ENCODE data around the gene RAD21L1.

DNA sequence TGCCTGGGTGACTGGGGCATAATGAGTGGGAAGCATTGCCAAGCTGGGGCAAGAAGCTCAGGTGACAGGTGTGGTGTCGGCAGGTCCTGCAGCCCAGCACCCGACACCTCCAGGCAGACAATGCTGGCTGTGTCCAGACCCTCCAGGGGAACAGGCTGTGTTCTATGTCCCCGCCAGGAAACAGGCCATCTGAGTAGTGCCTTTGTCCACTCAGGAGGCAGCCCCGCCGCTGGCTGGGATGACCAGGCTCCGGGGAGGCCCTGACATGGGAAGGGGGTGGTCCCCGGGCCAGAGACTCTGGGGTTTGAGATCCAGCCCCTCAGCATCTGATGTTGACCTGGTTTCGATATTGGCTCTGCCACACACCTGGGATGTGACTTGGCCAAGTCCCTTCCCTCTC lies 68.7 kb downstream of the RAD21L1 start:
- TF ChIP-seq, protein P1, sequence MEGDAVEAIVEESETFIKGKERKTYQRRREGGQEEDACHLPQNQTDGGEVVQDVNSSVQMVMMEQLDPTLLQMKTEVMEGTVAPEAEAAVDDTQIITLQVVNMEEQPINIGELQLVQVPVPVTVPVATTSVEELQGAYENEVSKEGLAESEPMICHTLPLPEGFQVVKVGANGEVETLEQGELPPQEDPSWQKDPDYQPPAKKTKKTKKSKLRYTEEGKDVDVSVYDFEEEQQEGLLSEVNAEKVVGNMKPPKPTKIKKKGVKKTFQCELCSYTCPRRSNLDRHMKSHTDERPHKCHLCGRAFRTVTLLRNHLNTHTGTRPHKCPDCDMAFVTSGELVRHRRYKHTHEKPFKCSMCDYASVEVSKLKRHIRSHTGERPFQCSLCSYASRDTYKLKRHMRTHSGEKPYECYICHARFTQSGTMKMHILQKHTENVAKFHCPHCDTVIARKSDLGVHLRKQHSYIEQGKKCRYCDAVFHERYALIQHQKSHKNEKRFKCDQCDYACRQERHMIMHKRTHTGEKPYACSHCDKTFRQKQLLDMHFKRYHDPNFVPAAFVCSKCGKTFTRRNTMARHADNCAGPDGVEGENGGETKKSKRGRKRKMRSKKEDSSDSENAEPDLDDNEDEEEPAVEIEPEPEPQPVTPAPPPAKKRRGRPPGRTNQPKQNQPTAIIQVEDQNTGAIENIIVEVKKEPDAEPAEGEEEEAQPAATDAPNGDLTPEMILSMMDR (IDR thresholded peaks at IDR 0.05; ENCODE audit: low read depth, low read length, missing input control) = no peak
- no peak for TF ChIP-seq MAX (IDR thresholded peaks at IDR 0.05)
- TF ChIP-seq TAF1 (conservative IDR thresholded peaks at IDR 0.05) = no peak
- TF ChIP-seq FOXA1 (IDR thresholded peaks at IDR 0.05) = no peak
- no peak for TF ChIP-seq RXRA (IDR thresholded peaks at IDR 0.05)
- no peak for TF ChIP-seq RAD21 (IDR thresholded peaks at IDR 0.05)
- TF ChIP-seq, protein P2, sequence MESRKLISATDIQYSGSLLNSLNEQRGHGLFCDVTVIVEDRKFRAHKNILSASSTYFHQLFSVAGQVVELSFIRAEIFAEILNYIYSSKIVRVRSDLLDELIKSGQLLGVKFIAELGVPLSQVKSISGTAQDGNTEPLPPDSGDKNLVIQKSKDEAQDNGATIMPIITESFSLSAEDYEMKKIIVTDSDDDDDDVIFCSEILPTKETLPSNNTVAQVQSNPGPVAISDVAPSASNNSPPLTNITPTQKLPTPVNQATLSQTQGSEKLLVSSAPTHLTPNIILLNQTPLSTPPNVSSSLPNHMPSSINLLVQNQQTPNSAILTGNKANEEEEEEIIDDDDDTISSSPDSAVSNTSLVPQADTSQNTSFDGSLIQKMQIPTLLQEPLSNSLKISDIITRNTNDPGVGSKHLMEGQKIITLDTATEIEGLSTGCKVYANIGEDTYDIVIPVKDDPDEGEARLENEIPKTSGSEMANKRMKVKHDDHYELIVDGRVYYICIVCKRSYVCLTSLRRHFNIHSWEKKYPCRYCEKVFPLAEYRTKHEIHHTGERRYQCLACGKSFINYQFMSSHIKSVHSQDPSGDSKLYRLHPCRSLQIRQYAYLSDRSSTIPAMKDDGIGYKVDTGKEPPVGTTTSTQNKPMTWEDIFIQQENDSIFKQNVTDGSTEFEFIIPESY (IDR thresholded peaks at IDR 0.05) = no peak
- no peak for TF ChIP-seq EGR1 (IDR thresholded peaks at IDR 0.05; ENCODE audit: low read depth in 2 of 2)
- no peak for TF ChIP-seq SP1 (IDR thresholded peaks at IDR 0.05)
- no peak for TF ChIP-seq GABPA (IDR thresholded peaks at IDR 0.05 in 1 of 2, conservative IDR thresholded peaks at IDR 0.05 in 1 of 2)
- no peak for TF ChIP-seq JUND (IDR thresholded peaks at IDR 0.05)

Measured in liver (tissue), 3 donors.